BLaER1 treated with 17β-estradiol and CSF1 and Interleukin-3, amounts not matched to agents 10 nM and 100 nM (cell line): ENCODE measurements around the gene LRRC49.

Source experiments
- H3K27ac ChIP-seq, 11 experiments: shearing (Covaris generic); formaldehyde crosslinking; 2 replicates each; pipeline ENCODE4 v1.8.1; 2022
- H3K27me3 ChIP-seq, 11 experiments: shearing (Covaris generic); formaldehyde crosslinking; 2 replicates each; pipeline ENCODE4 v1.8.1; 2022
- H3K36me3 ChIP-seq, 11 experiments: shearing (Covaris generic); formaldehyde crosslinking; 2 replicates each; pipeline ENCODE4 v1.8.1; 2022
- H3K4me1 ChIP-seq, 10 experiments: shearing (Covaris generic); formaldehyde crosslinking; 2 replicates each; pipeline ENCODE4 v1.8.1; 2022
- H3K4me2 ChIP-seq, 11 experiments: shearing (Covaris generic); formaldehyde crosslinking; 2 replicates each; pipeline ENCODE4 v1.8.1; 2022
- H3K4me3 ChIP-seq, 10 experiments: shearing (Covaris generic); formaldehyde crosslinking; 2 replicates each; pipeline ENCODE4 v1.8.1; 2022
- H3K9ac ChIP-seq, 11 experiments: shearing (Covaris generic); formaldehyde crosslinking; 2 replicates each; pipeline ENCODE4 v1.8.1; 2022
- H3K9me3 ChIP-seq, 11 experiments: shearing (Covaris generic); formaldehyde crosslinking; replicated peaks in 1 of 11; 2 replicates each; pipeline ENCODE4 v1.8.1; 2022
- H4K20me1 ChIP-seq, 11 experiments: shearing (Covaris generic); formaldehyde crosslinking; 2 replicates each; pipeline ENCODE4 v1.8.1; 2022
- Cebpa-rat ChIP-seq, 11 experiments: shearing (Covaris generic); IDR thresholded peaks; 2 replicates each; pipeline ENCODE4 v1.8.1; 2022

LRRC49 gene

GRCh38 chr15:71082803-71083202 is 190.2 kb downstream of the LRRC49 start:
- H3K4me3 ChIP-seq = no peak overlapping the region
- no peaks in the 10 kb centered on the region for H3K4me1 ChIP-seq
- H3K27ac ChIP-seq = no peak overlapping the region
- no peaks in the 10 kb centered on the region for H4K20me1 ChIP-seq
- no peak overlapping the region for H3K4me2 ChIP-seq
- peaks cover 0 to 11% (median 0%) of the 10 kb centered on the region in 11 experiments; a peak in 3 of 22 replicates for H3K9me3 ChIP-seq
- H3K36me3 ChIP-seq = no peaks in the 10 kb centered on the region
- no peak overlapping the region for H3K9ac ChIP-seq
- TF ChIP-seq Cebpa-rat (IDR thresholded peaks at IDR 0.05) = no peak
- H3K27me3 ChIP-seq = no peaks in the 10 kb centered on the region

- no peak overlapping the region for H3K4me2 ChIP-seq
- H3K9ac ChIP-seq = no peak overlapping the region
- H3K27me3 ChIP-seq = no peaks in the 10 kb centered on the region
- no peak for TF ChIP-seq Cebpa-rat (IDR thresholded peaks at IDR 0.05)
- H4K20me1 ChIP-seq = no peaks in the 10 kb centered on the region
- no peaks in the 10 kb centered on the region for H3K36me3 ChIP-seq
- H3K27ac ChIP-seq = no peak overlapping the region
- peaks cover 0 to 15% (median under 1%) of the 10 kb centered on the region in 11 experiments; a peak in 9 of 22 replicates for H3K9me3 ChIP-seq
- no peak overlapping the region for H3K4me3 ChIP-seq
- no peaks in the 10 kb centered on the region for H3K4me1 ChIP-seq
Observed at GRCh38 chr15:71083349-71083748, 190.7 kb downstream of the LRRC49 start.

GRCh38 chr15:71084264-71084663 is 191.6 kb downstream of the LRRC49 start:
- H3K9ac ChIP-seq = no peak overlapping the region
- no peak overlapping the region for H3K27ac ChIP-seq
- TF ChIP-seq Cebpa-rat (IDR thresholded peaks at IDR 0.05) = no peak
- no peaks in the 10 kb centered on the region for H3K4me1 ChIP-seq
- no peaks in the 10 kb centered on the region for H3K36me3 ChIP-seq
- H4K20me1 ChIP-seq = no peaks in the 10 kb centered on the region
- no peak overlapping the region for H3K4me3 ChIP-seq
- H3K9me3 ChIP-seq = peaks cover 0 to 24% (median 10%) of the 10 kb centered on the region in 11 experiments; a peak in 17 of 22 replicates
- no peak overlapping the region for H3K4me2 ChIP-seq
- H3K27me3 ChIP-seq = no peaks in the 10 kb centered on the region

- H4K20me1 ChIP-seq = no peaks in the 10 kb centered on the region
- no peaks in the 10 kb centered on the region for H3K4me1 ChIP-seq
- no peak overlapping the region for H3K27ac ChIP-seq
- no peaks in the 10 kb centered on the region for H3K27me3 ChIP-seq
- no peak overlapping the region for H3K4me2 ChIP-seq
- peaks cover 0 to 24% (median 12%) of the 10 kb centered on the region in 11 experiments; a peak in 17 of 22 replicates for H3K9me3 ChIP-seq
- H3K36me3 ChIP-seq = no peaks in the 10 kb centered on the region
- no peak overlapping the region for H3K9ac ChIP-seq
- TF ChIP-seq Cebpa-rat (IDR thresholded peaks at IDR 0.05) = no peak
- no peak overlapping the region for H3K4me3 ChIP-seq
Observed at GRCh38 chr15:71085809-71086208, 193.2 kb downstream of the LRRC49 start.

- Histone ChIP-seq H3K9me3 (peaks cover 0 to 24% (median 12%) of the 10 kb centered on the region in 11 experiments; a peak in 17 of 22 replicates), H3K27ac (no peak overlapping the region), H4K20me1 (no peaks in the 10 kb centered on the region), H3K4me3 (no peak overlapping the region), H3K27me3 (no peaks in the 10 kb centered on the region), H3K36me3 (no peaks in the 10 kb centered on the region), H3K4me2 (no peak overlapping the region), H3K9ac (no peak overlapping the region), H3K4me1 (no peaks in the 10 kb centered on the region)
- TF ChIP-seq Cebpa-rat (IDR thresholded peaks at IDR 0.05) = no peak
Observed at GRCh38 chr15:71088155-71088554, 195.5 kb downstream of the LRRC49 start.

- no peak overlapping the region for H3K27ac ChIP-seq
- H4K20me1 ChIP-seq = no peaks in the 10 kb centered on the region
- no peaks in the 10 kb centered on the region for H3K4me1 ChIP-seq
- H3K9me3 ChIP-seq = peaks cover 0 to 24% (median 12%) of the 10 kb centered on the region in 11 experiments; a peak in 17 of 22 replicates
- no peaks in the 10 kb centered on the region for H3K27me3 ChIP-seq
- H3K4me2 ChIP-seq = no peak overlapping the region
- no peak overlapping the region for H3K9ac ChIP-seq
- TF ChIP-seq Cebpa-rat (IDR thresholded peaks at IDR 0.05) = no peak
- no peak overlapping the region for H3K4me3 ChIP-seq
- H3K36me3 ChIP-seq = no peaks in the 10 kb centered on the region
Observed at GRCh38 chr15:71088683-71089082, 196.1 kb downstream of the LRRC49 start.

DNA sequence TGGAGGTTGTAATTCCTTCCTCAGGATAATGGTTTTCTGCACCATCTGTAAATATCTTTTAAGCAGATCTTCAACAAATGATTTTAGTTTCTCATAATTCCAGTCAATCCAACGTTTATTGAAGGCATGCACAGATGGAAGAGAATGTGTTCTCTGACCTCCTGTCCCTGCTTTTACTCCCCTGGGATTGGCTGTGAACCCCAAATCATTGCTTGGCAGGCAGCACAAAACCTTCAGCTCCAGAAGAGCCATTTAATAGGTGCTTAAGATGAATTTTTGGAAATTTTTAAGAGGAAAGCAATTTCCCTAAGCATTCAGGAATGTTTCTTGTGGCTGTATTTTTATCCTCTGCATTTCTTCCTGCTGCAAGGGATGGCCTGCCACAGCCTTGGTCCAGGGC is 197.2 kb downstream of the LRRC49 start:
- no peak for TF ChIP-seq Cebpa-rat (IDR thresholded peaks at IDR 0.05)
- Histone ChIP-seq H3K4me1 (no peaks in the 10 kb centered on the region), H3K36me3 (no peaks in the 10 kb centered on the region), H3K4me3 (no peak overlapping the region), H3K27me3 (no peaks in the 10 kb centered on the region), H3K27ac (no peak overlapping the region), H3K9ac (no peak overlapping the region), H3K9me3 (peaks cover 0 to 28% (median 12%) of the 10 kb centered on the region in 11 experiments; a peak in 17 of 22 replicates), H3K4me2 (no peak overlapping the region), H4K20me1 (no peaks in the 10 kb centered on the region)

DNA sequence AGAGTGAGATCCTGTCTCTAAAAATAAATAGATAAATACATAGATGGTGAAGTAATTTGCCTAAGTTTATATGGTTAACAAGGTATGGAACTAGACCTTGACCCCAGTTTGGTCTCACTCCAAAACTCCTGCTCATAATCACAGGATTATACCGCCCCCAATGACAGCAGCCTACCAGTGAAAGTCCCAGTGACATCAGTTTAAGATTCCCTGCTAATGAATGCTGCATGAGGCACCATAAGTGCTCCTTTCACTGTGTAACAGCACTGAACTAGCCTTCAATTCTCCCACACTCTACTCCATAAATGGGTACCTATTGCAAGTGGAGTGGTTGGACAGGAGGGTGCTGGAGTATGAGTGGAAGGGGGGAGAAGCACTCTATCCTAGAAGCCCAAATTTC is 199.0 kb downstream of the LRRC49 start:
- Histone ChIP-seq H3K9me3 (peaks cover 0 to 26% (median 12%) of the 10 kb centered on the region in 11 experiments; a peak in 17 of 22 replicates), H3K4me2 (no peak overlapping the region), H3K36me3 (no peaks in the 10 kb centered on the region), H4K20me1 (no peaks in the 10 kb centered on the region), H3K4me1 (no peaks in the 10 kb centered on the region), H3K27me3 (no peaks in the 10 kb centered on the region), H3K4me3 (no peak overlapping the region), H3K9ac (no peak overlapping the region), H3K27ac (no peak overlapping the region)
- TF ChIP-seq Cebpa-rat (IDR thresholded peaks at IDR 0.05) = no peak

DNA sequence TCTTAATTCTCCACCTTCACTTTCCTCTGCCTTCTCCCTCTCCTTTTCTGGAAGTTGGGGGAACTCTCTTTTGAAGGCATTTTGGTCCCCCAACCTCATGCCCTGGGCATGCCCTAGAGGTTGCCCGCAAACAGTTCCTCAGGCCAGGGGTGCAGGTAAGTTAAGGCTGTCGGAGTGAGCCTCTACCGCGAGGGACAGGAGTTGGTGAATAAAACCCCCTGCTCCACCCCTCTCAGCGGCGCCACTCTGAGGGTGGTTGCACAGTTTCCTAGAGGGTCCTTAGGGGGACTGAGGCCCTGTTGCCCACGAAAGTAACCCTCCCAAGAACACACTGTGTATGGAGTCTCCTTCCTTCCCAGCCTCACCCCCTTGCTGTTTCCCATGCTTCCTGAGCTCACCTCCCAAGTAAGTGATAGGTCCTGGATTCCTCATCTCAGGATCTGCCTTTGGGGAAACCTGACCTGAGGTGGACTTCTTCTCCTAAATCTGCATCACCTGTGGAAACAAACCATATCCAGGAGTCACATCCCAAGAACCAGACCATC is 199.5 kb downstream of the LRRC49 start:
- no peak for TF ChIP-seq Cebpa-rat (IDR thresholded peaks at IDR 0.05)
- H4K20me1 ChIP-seq = no peaks in the 10 kb centered on the region
- no peaks in the 10 kb centered on the region for H3K27me3 ChIP-seq
- no peak overlapping the region for H3K27ac ChIP-seq
- H3K4me3 ChIP-seq = no peak overlapping the region
- no peaks in the 10 kb centered on the region for H3K36me3 ChIP-seq
- no peaks in the 10 kb centered on the region for H3K4me1 ChIP-seq
- no peak overlapping the region for H3K9ac ChIP-seq
- no peak overlapping the region for H3K4me2 ChIP-seq
- H3K9me3 ChIP-seq = peaks cover 0 to 23% (median 12%) of the 10 kb centered on the region in 11 experiments; a peak in 17 of 22 replicates
